Posterior vena cava (tissue), 2 donors: ENCODE data around the gene HAPSTR1. TPM values are rescaled to one million over a fixed set of nuclear protein-coding genes. Genes with fewer than 3 reads are reported as not detected.
"Not testable (repeated sequence)": the region's sequence is repeated elsewhere in the genome, so short reads cannot be mapped to it uniquely, and the experiment has no call there.

Source experiments
- DNase-seq: peaks from one replicate; pipeline ENCODE4 v3.0.0-alpha.2; 2020; ENCODE audit warnings: low spot score
- intact Hi-C, 2 donors: fragments of 100-400 bp; cut with DNase I; formaldehyde crosslinking; loops; one replicate each; pipeline versions ENCODE4 v1.14.1 to v1.14.2; 2022 to 2023
- long read RNA-seq, 2 donors: library from polyadenylated mRNA; unstranded; transcript quantifications; one replicate each; pipeline ENCODE4 v2.0.0, GENCODE V29; 2020 to 2021
- total RNA-seq, 2 donors: library from RNA; stranded (reverse); fragmentation: NEBNext Ultra II Directional; extraction: Animal tissue kit (Norgen Biotek cat#: 25700); gene quantifications; one replicate each; pipeline ENCODE4 v1.2.1, GENCODE V29; 2021
- donor health status: DM: yes; HTN: yes; CAD: no.
- donor health status: DM: yes; HTN: yes; CAD: no.

The HAPSTR1 gene, protein sequence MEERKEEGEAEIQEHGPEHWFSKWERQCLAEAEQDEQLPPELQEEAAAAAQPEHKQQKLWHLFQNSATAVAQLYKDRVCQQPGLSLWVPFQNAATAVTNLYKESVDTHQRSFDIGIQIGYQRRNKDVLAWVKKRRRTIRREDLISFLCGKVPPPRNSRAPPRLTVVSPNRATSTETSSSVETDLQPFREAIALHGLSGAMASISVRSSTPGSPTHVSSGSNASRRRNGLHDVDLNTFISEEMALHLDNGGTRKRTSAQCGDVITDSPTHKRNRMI
- 10 to 100 TPM; 63.9 to 65.7 TPM for total RNA-seq
- long read RNA-seq, donor 1, full-length matches to known transcripts: 19 of 25 reads
- long read RNA-seq, donor 1, partial matches to known transcripts: 0 of 25 reads
- long read RNA-seq, donor 1, other reads (novel, unspliced or antisense): 6 of 25 reads
- long read RNA-seq, donor 2, full-length matches to known transcripts: 2 of 5 reads
- long read RNA-seq, donor 2, partial matches to known transcripts: 1 of 5 reads
- long read RNA-seq, donor 2, other reads (novel, unspliced or antisense): 2 of 5 reads

GRCh38 chr16:9090960-9091866 lies at the start of gene HAPSTR1:
Gene HAPSTR1, plus strand, starts transcription at chr16:9091644. Its CDS starts 401 bp downstream, at chr16:9092045.
- intact Hi-C loops: loop anchor here in 1 of 2 donors (10.0 kb wide), 1 partner anchor 126 kb away; the partner anchor contains the start of gene USP7
- peak; percentile 100 for DNase-seq

GRCh38 chr16:9042533-9042932 lies 48.9 kb upstream of the HAPSTR1 start:
- intact Hi-C loops: no loop called here
- DNase-seq: no peak

DNA sequence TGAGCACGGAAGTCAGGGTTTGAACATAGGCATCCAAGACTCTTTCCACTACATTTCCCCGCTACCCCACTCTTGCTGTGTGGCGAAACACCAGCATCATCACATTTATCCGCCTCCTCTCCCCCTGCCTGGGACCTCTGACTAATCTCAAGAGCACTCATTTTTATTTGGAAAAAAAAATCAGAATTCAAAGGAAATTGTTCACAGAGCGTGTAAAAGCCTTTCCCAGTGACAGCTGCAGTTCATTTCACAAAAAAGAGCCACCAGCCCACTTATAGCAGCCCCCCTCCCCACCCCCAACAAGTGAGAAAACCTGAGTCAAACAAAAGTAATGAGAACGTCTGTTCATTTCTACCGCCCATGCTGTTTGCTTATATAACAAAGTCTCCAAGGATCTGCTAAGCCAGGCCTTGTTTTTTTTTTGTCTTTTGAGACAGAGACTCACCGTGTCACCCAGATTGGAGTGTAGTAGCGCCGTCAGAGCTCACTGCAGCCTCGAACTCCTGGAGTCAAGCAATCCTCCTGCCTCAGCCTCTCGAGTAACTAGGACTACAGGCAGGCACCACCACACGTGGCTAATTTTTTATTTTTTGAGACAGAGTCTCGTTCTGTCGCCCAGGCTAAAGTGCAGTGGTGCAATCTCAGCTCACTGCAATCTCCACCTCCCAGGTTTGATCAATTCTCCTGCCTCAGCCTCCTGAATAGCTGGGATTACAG lies 48.3 kb upstream of the HAPSTR1 start:
- intact Hi-C loops: no loop called here
- DNase-seq: no peak

- DNase-seq, intact Hi-C loops: not testable (repeated sequence)
These were observed 45.9 kb upstream of the HAPSTR1 start for GRCh38 chr16:9045562-9045961.

- intact Hi-C loops: no loop called here
- DNase-seq: no peak
These were observed 44.8 kb upstream of the HAPSTR1 start for GRCh38 chr16:9046667-9047055.

- peak; percentile 97 for DNase-seq
- intact Hi-C loops: no loop called here
These were observed 43.6 kb upstream of the HAPSTR1 start for GRCh38 chr16:9047689-9048301.

- no peak for DNase-seq
- intact Hi-C loops: no loop called here
These were observed 43.1 kb upstream of the HAPSTR1 start for GRCh38 chr16:9048302-9048700.

- intact Hi-C loops: no loop called here
- no peak for DNase-seq
These were observed 42.2 kb upstream of the HAPSTR1 start for GRCh38 chr16:9049241-9049640.

DNA sequence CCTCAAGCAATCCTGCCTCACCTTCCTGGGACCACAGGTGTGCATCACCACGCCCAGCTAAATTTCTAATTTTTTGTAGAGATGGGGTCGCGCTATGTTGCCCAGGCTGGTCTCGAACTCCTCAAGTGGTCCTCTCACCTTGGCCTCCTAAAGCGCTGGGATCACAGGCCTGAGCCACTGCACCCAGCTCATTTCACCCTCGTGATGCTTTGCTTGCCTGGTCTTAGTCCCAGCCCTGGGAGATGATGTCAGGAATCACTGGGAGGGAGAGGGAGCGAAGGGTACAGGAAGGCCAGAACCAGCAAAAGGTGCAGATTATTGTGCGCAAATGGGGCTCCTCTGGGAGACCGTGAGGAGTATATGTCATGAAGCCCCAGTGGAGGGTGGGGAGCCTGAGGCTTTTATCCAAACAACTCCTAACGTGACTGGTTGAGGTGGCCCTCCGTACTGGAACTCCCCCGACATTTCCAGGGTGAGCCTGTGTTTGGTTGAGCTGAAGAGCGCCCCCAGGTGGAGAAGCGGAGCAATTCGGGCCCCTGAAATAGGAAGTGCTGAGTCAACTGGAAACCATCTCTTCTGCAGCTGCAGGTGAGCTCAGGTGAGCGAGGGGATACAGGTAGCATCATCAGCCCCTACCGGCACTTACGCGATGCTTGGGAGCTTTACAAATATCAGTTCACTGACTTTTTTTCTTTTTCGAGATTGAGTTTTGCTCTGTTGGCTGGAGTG lies 41.2 kb upstream of the HAPSTR1 start:
- intact Hi-C loops: no loop called here
- no peak for DNase-seq

GRCh38 chr16:9053006-9053601 lies 38.3 kb upstream of the HAPSTR1 start:
- intact Hi-C loops: no loop called here
- DNase-seq: no peak

GRCh38 chr16:9054460-9054859 lies 37.0 kb upstream of the HAPSTR1 start:
- no peak for DNase-seq
- intact Hi-C loops: no loop called here

GRCh38 chr16:9055115-9055514 lies 36.3 kb upstream of the HAPSTR1 start:
- DNase-seq: no peak
- intact Hi-C loops: no loop called here

GRCh38 chr16:9055661-9056060 lies 35.8 kb upstream of the HAPSTR1 start:
- intact Hi-C loops: no loop called here
- no peak for DNase-seq

GRCh38 chr16:9056061-9056460 lies 35.4 kb upstream of the HAPSTR1 start:
- DNase-seq: no peak
- intact Hi-C loops: no loop called here

GRCh38 chr16:9058211-9058610 lies 33.2 kb upstream of the HAPSTR1 start:
- intact Hi-C loops: no loop called here
- no peak for DNase-seq

DNA sequence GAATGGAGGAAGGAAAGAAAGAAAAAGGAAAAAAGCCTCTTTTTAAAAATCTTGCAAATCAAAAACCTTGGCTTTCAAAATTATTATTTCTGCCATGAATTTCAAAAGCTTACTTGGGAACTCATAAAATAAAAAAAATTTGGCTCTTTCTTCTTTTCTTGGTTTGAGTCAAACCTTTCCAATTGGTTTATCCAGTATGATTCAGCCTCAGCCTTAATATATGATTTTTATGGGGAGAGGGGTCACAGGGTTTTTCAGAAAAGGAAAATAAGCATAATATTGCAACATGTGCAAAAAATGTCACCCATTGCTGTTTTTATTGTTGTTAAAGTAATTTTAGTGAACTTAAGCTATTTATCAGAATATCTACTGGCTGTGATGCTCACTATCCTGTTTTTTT lies 31.2 kb upstream of the HAPSTR1 start:
- intact Hi-C loops: no loop called here
- DNase-seq: no peak

DNA sequence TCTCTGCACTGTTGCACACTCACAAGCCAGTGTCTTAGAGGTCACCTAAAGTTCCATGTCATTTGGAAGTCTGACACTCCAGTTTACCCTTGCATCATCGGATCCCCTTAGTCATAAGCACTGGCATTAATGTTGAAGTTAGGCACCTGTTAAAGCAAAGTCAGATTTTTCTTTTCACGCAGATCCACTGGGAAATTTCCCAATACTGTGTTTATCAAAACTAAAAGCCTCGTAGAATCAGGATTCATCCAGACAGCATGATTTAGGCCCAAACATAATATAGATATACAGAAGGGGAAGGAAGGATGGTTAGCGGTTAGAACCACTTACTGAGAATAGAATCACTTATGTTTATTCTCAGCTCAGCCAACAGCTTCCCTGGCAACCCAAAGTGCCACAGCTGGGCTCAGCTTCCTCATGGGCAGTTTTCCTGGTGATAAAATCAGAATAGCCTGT lies 30.1 kb upstream of the HAPSTR1 start:
- no peak for DNase-seq
- intact Hi-C loops: no loop called here

- intact Hi-C loops: no loop called here
- DNase-seq: no peak
These were observed 29.1 kb upstream of the HAPSTR1 start for GRCh38 chr16:9062301-9062700.
